Erythroblast (primary cell): ENCODE data around the gene FAM98B.

Experiments used
- GATA1 ChIP-seq: IDR thresholded peaks from 2 replicates; pipeline ENCODE4 v1.6.1; 2011; ENCODE audit warnings: low read depth, mild to moderate bottlenecking, control low read depth, low read length, moderate library complexity
- POLR2A ChIP-seq: IDR thresholded peaks from 2 replicates; pipeline ENCODE4 v1.6.1; 2011; ENCODE audit warnings: mild to moderate bottlenecking, low read length

DNA sequence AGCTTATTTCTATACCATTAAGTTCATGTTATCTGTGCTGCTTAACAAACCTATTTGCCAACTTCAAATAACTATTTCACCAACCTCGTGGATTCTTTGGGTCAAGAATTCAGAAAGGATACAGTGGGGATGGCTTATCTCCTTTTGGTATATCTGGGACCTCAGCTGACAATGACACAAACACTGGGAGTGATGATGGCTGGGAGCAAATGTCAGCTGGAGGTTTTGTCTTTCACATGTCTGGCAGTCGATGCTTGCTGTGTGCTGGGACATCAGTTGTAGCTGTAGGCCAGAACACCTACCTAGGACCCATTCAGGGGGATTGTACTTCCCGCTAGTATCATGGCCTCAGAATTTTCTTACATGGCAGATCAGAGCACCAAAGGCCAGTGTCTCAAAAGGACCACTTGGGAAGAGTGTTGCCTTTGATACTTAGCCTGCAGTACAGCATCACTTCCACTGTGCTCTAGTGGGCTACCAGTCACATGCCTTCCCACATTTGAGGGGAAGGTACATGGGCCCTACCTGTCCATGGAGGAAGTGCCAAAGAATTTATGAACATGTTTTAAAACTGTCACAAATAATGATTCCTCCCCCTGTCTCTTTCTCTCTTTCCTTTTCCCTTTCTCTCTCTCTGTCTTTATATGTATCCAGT, 23.7 kb upstream of the FAM98B start:
- TF ChIP-seq POLR2A (no peak), GATA1 (no peak)
